Measurements from ENCODE around the gene PKIG. TPM values are rescaled to one million over a fixed set of nuclear protein-coding genes. Genes with fewer than 3 reads are reported as not detected.

The PKIG gene
- total RNA-seq, 2 donors from 2014 or later: 24.4 to 46.1 TPM

- H3K27ac ChIP-seq: no peak overlapping the region
- H3K36me3 ChIP-seq: no peaks in the 10 kb centered on the region
- no peak overlapping the region for H3K4me3 ChIP-seq
- H3K9me3 ChIP-seq: no peaks in the 10 kb centered on the region
- intact Hi-C loops (cut with DNase I): no loop called here
- no peak overlapping the region for H3K9ac ChIP-seq (ENCODE audit: low read depth in 2 of 2, low read length in 2 of 2)
- H3K27me3 ChIP-seq: no peaks in the 10 kb centered on the region
- peaks cover 12% of the 10 kb centered on the region for H3K4me1 ChIP-seq
- no peak for TF ChIP-seq CTCF (IDR thresholded peaks at IDR 0.05)
- no peak for DNase-seq
These were observed 58.1 kb downstream of the PKIG start for GRCh38 chr20:44640522-44640921.

GRCh38 chr20:44641325-44641724 lies 58.9 kb downstream of the PKIG start:
- Histone ChIP-seq H3K27me3 (no peaks in the 10 kb centered on the region), H3K9ac (ENCODE audit: low read depth in 2 of 2, low read length in 2 of 2) (no peak overlapping the region), H3K36me3 (no peaks in the 10 kb centered on the region), H3K4me3 (no peak overlapping the region), H3K4me1 (peaks cover 12% of the 10 kb centered on the region), H3K27ac (no peak overlapping the region), H3K9me3 (no peaks in the 10 kb centered on the region)
- no peak for TF ChIP-seq CTCF (IDR thresholded peaks at IDR 0.05)
- intact Hi-C loops (cut with DNase I): no loop called here
- DNase-seq: no peak

- Histone ChIP-seq H3K9me3 (no peaks in the 10 kb centered on the region), H3K36me3 (no peaks in the 10 kb centered on the region), H3K4me3 (no peak overlapping the region), H3K27ac (peak overlapping the region; percentile 63), H3K9ac (ENCODE audit: low read depth in 2 of 2, low read length in 2 of 2) (peak overlapping the region; percentile 54 to 58), H3K4me1 (peaks cover 12% of the 10 kb centered on the region), H3K27me3 (no peaks in the 10 kb centered on the region)
- TF ChIP-seq CTCF (IDR thresholded peaks at IDR 0.05): no peak
- intact Hi-C loops (cut with DNase I): no loop called here
- peak; percentile 73 for DNase-seq
These were observed 60.1 kb downstream of the PKIG start for GRCh38 chr20:44642203-44643153.

GRCh38 chr20:44643154-44643519 lies 60.8 kb downstream of the PKIG start:
- peaks cover 12% of the 10 kb centered on the region for H3K4me1 ChIP-seq
- H3K27me3 ChIP-seq: no peaks in the 10 kb centered on the region
- no peaks in the 10 kb centered on the region for H3K9me3 ChIP-seq
- peak overlapping the region; percentile 63 for H3K27ac ChIP-seq
- DNase-seq: no peak
- intact Hi-C loops (cut with DNase I): no loop called here
- H3K4me3 ChIP-seq: no peak overlapping the region
- H3K9ac ChIP-seq (ENCODE audit: low read depth in 2 of 2, low read length in 2 of 2): peak overlapping the region; percentile 54 to 58
- no peak for TF ChIP-seq CTCF (IDR thresholded peaks at IDR 0.05)
- no peaks in the 10 kb centered on the region for H3K36me3 ChIP-seq

- Histone ChIP-seq H3K27ac (peak overlapping the region; percentile 63), H3K27me3 (no peaks in the 10 kb centered on the region), H3K4me3 (no peak overlapping the region), H3K4me1 (peaks cover 12% of the 10 kb centered on the region), H3K36me3 (no peaks in the 10 kb centered on the region), H3K9ac (ENCODE audit: low read depth in 2 of 2, low read length in 2 of 2) (peak overlapping the region; percentile 20 to 54), H3K9me3 (no peaks in the 10 kb centered on the region)
- peak; percentile 50 for DNase-seq
- intact Hi-C loops (cut with DNase I): no loop called here
- TF ChIP-seq CTCF (IDR thresholded peaks at IDR 0.05): no peak
These were observed 61.3 kb downstream of the PKIG start for GRCh38 chr20:44643596-44644229.

Measured in colonic mucosa (tissue), 4 donors.